ENCODE results near the gene SLC35F3.
"Not testable (repeated sequence)": the region's sequence is repeated elsewhere in the genome, so short reads cannot be mapped to it uniquely, and the experiment has no call there.

SLC35F3 gene

DNA sequence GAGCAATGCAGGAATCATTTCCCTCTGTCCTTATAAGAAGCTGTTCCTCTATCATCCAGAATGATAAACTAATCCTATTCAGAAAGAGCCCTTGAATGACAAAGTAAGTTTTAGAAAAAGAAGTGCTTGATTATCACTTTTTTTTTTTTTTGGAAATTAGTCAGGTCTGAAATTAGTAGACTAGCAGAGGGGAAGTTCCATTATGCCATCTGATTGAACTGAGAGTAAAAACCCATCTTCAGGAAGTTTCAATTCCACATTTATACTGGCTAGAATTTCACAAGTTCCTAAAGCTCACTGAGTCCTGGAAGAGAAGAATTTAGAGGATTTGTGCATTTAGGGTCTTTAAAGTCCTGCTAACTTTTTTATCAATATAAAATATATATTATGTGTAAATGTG is 340.0 kb downstream of the SLC35F3 start:
- no peak overlapping the region for H3K4me3 ChIP-seq (ENCODE audit: insufficient read depth, low read length, poor library complexity, severe bottlenecking)
- H4K20me1 ChIP-seq (ENCODE audit: low read depth, low read length) = no peaks in the 10 kb centered on the region
- H2AFZ ChIP-seq (ENCODE audit: low read depth, low read length, severe bottlenecking) = no peak overlapping the region
- H3K36me3 ChIP-seq (ENCODE audit: low read length) = no peaks in the 10 kb centered on the region
- no peaks in the 10 kb centered on the region for H3K27me3 ChIP-seq (ENCODE audit: low read length)
- no peaks in the 10 kb centered on the region for H3F3A ChIP-seq (ENCODE audit: insufficient read depth)
- H3K27ac ChIP-seq (ENCODE audit: low read depth, low read length) = no peak overlapping the region
- peaks cover 6% of the 10 kb centered on the region; the same call in 1 of the 2 replicates for H3K9me3 ChIP-seq (ENCODE audit: insufficient read depth, low read length)
- TF ChIP-seq, protein P1, sequence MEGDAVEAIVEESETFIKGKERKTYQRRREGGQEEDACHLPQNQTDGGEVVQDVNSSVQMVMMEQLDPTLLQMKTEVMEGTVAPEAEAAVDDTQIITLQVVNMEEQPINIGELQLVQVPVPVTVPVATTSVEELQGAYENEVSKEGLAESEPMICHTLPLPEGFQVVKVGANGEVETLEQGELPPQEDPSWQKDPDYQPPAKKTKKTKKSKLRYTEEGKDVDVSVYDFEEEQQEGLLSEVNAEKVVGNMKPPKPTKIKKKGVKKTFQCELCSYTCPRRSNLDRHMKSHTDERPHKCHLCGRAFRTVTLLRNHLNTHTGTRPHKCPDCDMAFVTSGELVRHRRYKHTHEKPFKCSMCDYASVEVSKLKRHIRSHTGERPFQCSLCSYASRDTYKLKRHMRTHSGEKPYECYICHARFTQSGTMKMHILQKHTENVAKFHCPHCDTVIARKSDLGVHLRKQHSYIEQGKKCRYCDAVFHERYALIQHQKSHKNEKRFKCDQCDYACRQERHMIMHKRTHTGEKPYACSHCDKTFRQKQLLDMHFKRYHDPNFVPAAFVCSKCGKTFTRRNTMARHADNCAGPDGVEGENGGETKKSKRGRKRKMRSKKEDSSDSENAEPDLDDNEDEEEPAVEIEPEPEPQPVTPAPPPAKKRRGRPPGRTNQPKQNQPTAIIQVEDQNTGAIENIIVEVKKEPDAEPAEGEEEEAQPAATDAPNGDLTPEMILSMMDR (IDR thresholded peaks at IDR 0.05; ENCODE audit: insufficient read depth, low read length, poor library complexity, severe bottlenecking) = no peak
- no peak for TF ChIP-seq EZH2phosphoT487 (conservative IDR thresholded peaks at IDR 0.05; ENCODE audit: low read length)
- no peaks in the 10 kb centered on the region for H3K9me2 ChIP-seq (replicated peaks; ENCODE audit: insufficient read depth, low read length)
- no peak overlapping the region for H3K4me2 ChIP-seq (ENCODE audit: low read depth, low read length, poor library complexity, severe bottlenecking)
- H3K9ac ChIP-seq (ENCODE audit: low read length) = no peak overlapping the region
- no peaks in the 10 kb centered on the region for H3K79me2 ChIP-seq (ENCODE audit: insufficient read depth, low read length)

- Histone ChIP-seq H3K27me3 (ENCODE audit: low read length) (no peaks in the 10 kb centered on the region), H3K9me2 (replicated peaks; ENCODE audit: insufficient read depth, low read length) (no peaks in the 10 kb centered on the region), H3K4me2 (ENCODE audit: low read depth, low read length, poor library complexity, severe bottlenecking) (no peak overlapping the region), H3K9ac (ENCODE audit: low read length) (no peak overlapping the region), H3F3A (ENCODE audit: insufficient read depth) (no peaks in the 10 kb centered on the region), H2AFZ (ENCODE audit: low read depth, low read length, severe bottlenecking) (no peak overlapping the region), H3K9me3 (ENCODE audit: insufficient read depth, low read length) (peaks cover 6% of the 10 kb centered on the region; the same call in 1 of the 2 replicates), H3K36me3 (ENCODE audit: low read length) (no peaks in the 10 kb centered on the region), H3K4me3 (ENCODE audit: insufficient read depth, low read length, poor library complexity, severe bottlenecking) (no peak overlapping the region), H4K20me1 (ENCODE audit: low read depth, low read length) (no peaks in the 10 kb centered on the region), H3K27ac (ENCODE audit: low read depth, low read length) (no peak overlapping the region), H3K79me2 (ENCODE audit: insufficient read depth, low read length) (no peaks in the 10 kb centered on the region)
- TF ChIP-seq, protein P1 (IDR thresholded peaks at IDR 0.05; ENCODE audit: insufficient read depth, low read length, poor library complexity, severe bottlenecking) = no peak
- no peak for TF ChIP-seq EZH2phosphoT487 (conservative IDR thresholded peaks at IDR 0.05; ENCODE audit: low read length)
Measured at GRCh38 chr1:234246638-234247116, 342.2 kb downstream of the SLC35F3 start.

- H3K9me2 ChIP-seq (replicated peaks; ENCODE audit: insufficient read depth, low read length); H3K27ac ChIP-seq (ENCODE audit: low read depth, low read length); H3K9me3 ChIP-seq (ENCODE audit: insufficient read depth, low read length); H3K27me3 ChIP-seq (ENCODE audit: low read length); H3K4me2 ChIP-seq (ENCODE audit: low read depth, low read length, poor library complexity, severe bottlenecking); H2AFZ ChIP-seq (ENCODE audit: low read depth, low read length, severe bottlenecking); H4K20me1 ChIP-seq (ENCODE audit: low read depth, low read length); H3K4me3 ChIP-seq (ENCODE audit: insufficient read depth, low read length, poor library complexity, severe bottlenecking); H3K79me2 ChIP-seq (ENCODE audit: insufficient read depth, low read length); H3K36me3 ChIP-seq (ENCODE audit: low read length); H3K9ac ChIP-seq (ENCODE audit: low read length); H3F3A ChIP-seq (ENCODE audit: insufficient read depth): not testable (repeated sequence)
Measured at GRCh38 chr1:234247746-234248145, 343.3 kb downstream of the SLC35F3 start.

DNA sequence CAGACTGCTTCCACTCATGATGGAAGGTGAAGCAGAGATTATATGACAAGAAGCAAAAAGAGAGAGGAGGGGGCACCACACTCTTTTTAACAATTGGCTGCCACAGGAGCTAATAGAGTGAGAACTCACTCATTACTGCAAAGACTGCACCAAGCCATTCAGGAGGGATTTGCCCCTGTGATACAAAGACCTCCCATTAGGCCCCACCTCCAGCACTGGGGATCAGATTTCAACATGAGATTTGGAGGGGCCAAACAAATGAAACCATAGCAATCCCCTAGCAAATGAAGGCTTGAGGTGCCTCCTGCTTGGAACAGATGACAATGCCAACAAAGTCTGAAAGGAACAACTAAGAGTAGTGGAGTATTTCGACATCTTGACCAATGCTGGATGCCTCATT is 346.3 kb downstream of the SLC35F3 start:
- H3K4me3 ChIP-seq (ENCODE audit: insufficient read depth, low read length, poor library complexity, severe bottlenecking) = no peak overlapping the region

More for the DNA sequence above, 346.3 kb downstream of the SLC35F3 start:
- Histone ChIP-seq H3K9me2 (replicated peaks; ENCODE audit: insufficient read depth, low read length) (no peaks in the 10 kb centered on the region), H3K9me3 (ENCODE audit: insufficient read depth, low read length) (peaks cover 6% of the 10 kb centered on the region; the same call in 1 of the 2 replicates), H3K27me3 (ENCODE audit: low read length) (no peaks in the 10 kb centered on the region), H3K79me2 (ENCODE audit: insufficient read depth, low read length) (no peaks in the 10 kb centered on the region), H3F3A (ENCODE audit: insufficient read depth) (no peaks in the 10 kb centered on the region), H3K27ac (ENCODE audit: low read depth, low read length) (no peak overlapping the region), H3K4me2 (ENCODE audit: low read depth, low read length, poor library complexity, severe bottlenecking) (no peak overlapping the region), H3K9ac (ENCODE audit: low read length) (no peak overlapping the region), H2AFZ (ENCODE audit: low read depth, low read length, severe bottlenecking) (no peak overlapping the region), H3K36me3 (ENCODE audit: low read length) (no peaks in the 10 kb centered on the region), H4K20me1 (ENCODE audit: low read depth, low read length) (no peaks in the 10 kb centered on the region)
- TF ChIP-seq, protein P1 (IDR thresholded peaks at IDR 0.05; ENCODE audit: insufficient read depth, low read length, poor library complexity, severe bottlenecking) = no peak
- no peak for TF ChIP-seq EZH2phosphoT487 (conservative IDR thresholded peaks at IDR 0.05; ENCODE audit: low read length)
